IMR-90 (cell line): ENCODE measurements around the gene BRD4. TPM values are rescaled to one million over a fixed set of nuclear protein-coding genes. Genes with fewer than 3 reads are reported as not detected.
A peak's percentile ranks its signal among the peaks of the same experiment; 100 is the strongest.

ENCODE experiments used
- ATAC-seq: fragments of 200-7000 bp; cut with Tn5 transposase; 2 replicates; pipeline ENCODE4 v1.9.1; 2020; ENCODE audit warnings: low read depth, mild to moderate bottlenecking, moderate library complexity
- BruUV-seq: library from RNA; stranded (reverse); fragments of 400-500 nt; replicated peaks from 2 replicates; lab custom pipeline; 2021; lab: Mats Ljungman, UMichigan
- CTCF ChIA-PET: fragments of 300-600 bp; formaldehyde crosslinking; extraction: SDS; loops from one replicate; lab custom pipeline; 2021; ENCODE audit warnings: antibody characterized with exemption; lab: Yijun Ruan, JAX
- POLR2A ChIA-PET: fragments of 300-600 bp; sonication (Branson Sonifier 250); formaldehyde crosslinking; loops from one replicate; lab custom pipeline; 2022; ENCODE audit warnings: antibody characterized with exemption; ENCODE audit not compliant: unreplicated experiment; lab: Charles Lee
- DNase-seq: peaks from one replicate; pipeline ENCODE4 v3.0.0; 2013
- H2AFZ ChIP-seq: replicated peaks from 2 replicates; pipeline ENCODE3; 2013; ENCODE audit warnings: low read length, mild to moderate bottlenecking; ENCODE audit not compliant: poor library complexity
- H2AK5ac ChIP-seq: 2 replicates; pipeline ENCODE4 v1.6.1; 2013; ENCODE audit warnings: low read depth, low read length, inconsistent platforms
- H2AK9ac ChIP-seq: replicated peaks from 2 replicates; pipeline ENCODE3; 2013; ENCODE audit warnings: mild to moderate bottlenecking, low read depth, low read length, moderate library complexity; ENCODE audit not compliant: poor library complexity
- H2BK120ac ChIP-seq: 2 replicates; pipeline ENCODE4 v1.6.1; 2013; ENCODE audit warnings: low read depth, low read length, inconsistent platforms
- H2BK15ac ChIP-seq: 3 replicates; pipeline ENCODE4 v1.6.1; 2013; ENCODE audit warnings: low read depth, low read length, inconsistent platforms
- H2BK20ac ChIP-seq: 2 replicates; pipeline ENCODE4 v1.6.1; 2013; ENCODE audit warnings: low read depth, mild to moderate bottlenecking, inconsistent platforms, low read length, moderate library complexity
- H2BK5ac ChIP-seq: 2 replicates; pipeline ENCODE4 v1.6.1; 2013; ENCODE audit warnings: mild to moderate bottlenecking, low read depth, low read length, inconsistent platforms; ENCODE audit not compliant: poor library complexity, severe bottlenecking
- H3K14ac ChIP-seq: replicated peaks from 2 replicates; pipeline ENCODE4 v1.6.1; 2013; ENCODE audit warnings: low read depth, low read length, inconsistent platforms
- H3K18ac ChIP-seq: 2 replicates; pipeline ENCODE4 v1.6.1; 2013; ENCODE audit warnings: low read depth, low read length, control low read depth
- H3K23ac ChIP-seq: 2 replicates; pipeline ENCODE4 v1.6.1; 2013; ENCODE audit warnings: low read depth, low read length, inconsistent platforms
- H3K27ac ChIP-seq: 2 replicates; pipeline ENCODE4 v1.5.1; 2013; ENCODE audit warnings: mild to moderate bottlenecking, control low read depth, low read length; ENCODE audit not compliant: insufficient read depth
- H3K27me3 ChIP-seq: 2 replicates; pipeline ENCODE4 v1.6.1; 2013; ENCODE audit warnings: low read length; ENCODE audit not compliant: control insufficient read depth, insufficient read depth
- H3K36me3 ChIP-seq: 2 replicates; pipeline ENCODE4 v1.6.1; 2013; ENCODE audit warnings: low read length, mixed read lengths; ENCODE audit not compliant: control insufficient read depth, insufficient read depth
- H3K4ac ChIP-seq: 2 replicates; pipeline ENCODE4 v1.6.1; 2013; ENCODE audit warnings: low read depth, low read length, inconsistent platforms
- H3K4me1 ChIP-seq: 2 replicates; pipeline ENCODE4 v1.6.1; 2013; ENCODE audit warnings: low read length, mixed read lengths; ENCODE audit not compliant: control insufficient read depth, insufficient read depth
- H3K4me2 ChIP-seq: 2 replicates; pipeline ENCODE4 v1.6.1; 2013; ENCODE audit warnings: low read depth, mild to moderate bottlenecking, control low read depth, low read length, moderate library complexity
- H3K4me3 ChIP-seq: 2 replicates; pipeline ENCODE4 v1.5.1; 2013; ENCODE audit warnings: low read depth, mild to moderate bottlenecking, control low read depth, low read length, moderate library complexity; ENCODE audit not compliant: insufficient read depth
- H3K56ac ChIP-seq: 2 replicates; pipeline ENCODE4 v1.6.1; 2013; ENCODE audit warnings: low read length, inconsistent platforms; ENCODE audit not compliant: insufficient read depth; ENCODE audit errors: extremely low read depth
- H3K79me1 ChIP-seq, 2 experiments: 2 replicates each; pipeline ENCODE4 v1.6.1; 2013; ENCODE audit warnings: low read length in 2 of 2, inconsistent platforms in 1 of 2, low read depth in 1 of 2
- H3K9ac ChIP-seq: 2 replicates; pipeline ENCODE4 v1.6.1; 2013; ENCODE audit warnings: low read depth, low read length, control low read depth
- H3K9me1 ChIP-seq: 2 replicates; pipeline ENCODE4 v1.6.1; 2013; ENCODE audit warnings: low read length, inconsistent platforms; ENCODE audit not compliant: insufficient read depth
- H3K9me3 ChIP-seq: 2 replicates; pipeline ENCODE4 v1.6.1; 2013; ENCODE audit warnings: low read length; ENCODE audit not compliant: control insufficient read depth, insufficient read depth
- H4K20me1 ChIP-seq: 2 replicates; pipeline ENCODE4 v1.6.1; 2013; ENCODE audit warnings: low read length, inconsistent platforms; ENCODE audit not compliant: insufficient read depth
- H4K5ac ChIP-seq: 2 replicates; pipeline ENCODE4 v1.6.1; 2013; ENCODE audit warnings: mild to moderate bottlenecking, low read depth, low read length, control low read depth
- H4K8ac ChIP-seq, 2 experiments: 2 replicates each; pipeline ENCODE4 v1.6.1; 2013; ENCODE audit warnings: low read depth in 2 of 2, low read length in 2 of 2, control low read depth in 1 of 2, inconsistent platforms in 1 of 2
- H4K91ac ChIP-seq: 2 replicates; pipeline ENCODE4 v1.6.1; 2013; ENCODE audit warnings: low read depth, low read length, inconsistent platforms; ENCODE audit not compliant: insufficient read depth
- CEBPB ChIP-seq: IDR thresholded peaks from 2 replicates; pipeline ENCODE4 v1.6.1; 2012; ENCODE audit warnings: low read depth, low read length, improper control_type of control experiment
- CHD1 ChIP-seq: IDR thresholded peaks from 2 replicates; pipeline ENCODE4 v1.6.1; 2012; ENCODE audit warnings: low read depth, low read length, improper control_type of control experiment
- MAFK ChIP-seq: IDR thresholded peaks from 2 replicates; pipeline ENCODE4 v1.6.1; 2012; ENCODE audit warnings: low read depth, low read length, improper control_type of control experiment
- NFE2L2 ChIP-seq: fragments of 150-350 bp; IDR thresholded peaks from 2 replicates; pipeline ENCODE4 v1.6.1; 2016; ENCODE audit warnings: low read depth, mild to moderate bottlenecking, low read length
- WGBS, 2 experiments: methylation state at CpG; one replicate each; pipeline versions ENCODE4 v1.1.5 to v1.1.7; 2013; ENCODE audit warnings: missing lambda C conversion rate in 2 of 2; ENCODE audit not compliant: insufficient read length in 1 of 2; ENCODE audit errors: extremely low coverage in 2 of 2; 5-methylcytosine and 5-hydroxymethylcytosine counted together
- dilution Hi-C: fragments of 300-500 bp; cut with HindIII; formaldehyde crosslinking; loops from one replicate; pipeline ENCODE4 v1.14.3; 2018; ENCODE audit warnings: low sequenced_read_pairs; ENCODE audit not compliant: unreplicated experiment
- in situ Hi-C: fragments of 300-500 bp; cut with MboI; formaldehyde crosslinking; loops from 3 replicates; pipeline ENCODE4 v1.14.3; 2019; ENCODE audit warnings: low sequenced_read_pairs, inconsistent platforms, mixed read lengths
- intact Hi-C: fragments of 100-400 bp; cut with micrococcal nuclease; formaldehyde crosslinking; loops from 2 replicates; pipeline ENCODE4 v1.10.0; 2022
- polyA plus RNA-seq, 3 experiments: library from polyadenylated mRNA; depleted of rRNA; stranded (reverse); fragments of >200 nt; gene quantifications; 2 replicates each; pipeline ENCODE4 v1.2.3, GENCODE V29; 2012; ENCODE audit warnings: low replicate concordance in 1 of 3
- total RNA-seq: library from RNA; depleted of rRNA; stranded (reverse); fragments of >200 nt; gene quantifications from 2 replicates; pipeline ENCODE4 v1.2.3, GENCODE V29; 2012

The BRD4 gene
- total and polyA plus RNA-seq, 2 of the 4 experiments (the other 2 are of a cell fraction): 7.0 to 21.1 TPM

GRCh38 chr19:15372470-15372869, 40.1 kb upstream of the BRD4 start:
- Histone ChIP-seq H3K4me3 (no peak overlapping the region), H3K4ac (no peak overlapping the region), H2BK15ac (no peak overlapping the region), H3K9me1 (peaks cover 7% of the 10 kb centered on the region), H3K4me2 (no peak overlapping the region), H3K14ac (no peak overlapping the region), H3K27ac (no peak overlapping the region), H3K79me1 (peaks cover 12 to 71% of the 10 kb centered on the region in 2 experiments), H3K56ac (no peak overlapping the region), H3K9me3 (no peaks in the 10 kb centered on the region), H3K18ac (no peak overlapping the region), H3K4me1 (peaks cover 6% of the 10 kb centered on the region), H2BK5ac (no peak overlapping the region), H3K23ac (no peak overlapping the region), H3K36me3 (peaks cover 57% of the 10 kb centered on the region), H4K8ac (no peak overlapping the region), H4K5ac (no peak overlapping the region), H3K27me3 (no peaks in the 10 kb centered on the region), H2BK20ac (no peak overlapping the region), H4K20me1 (peaks cover 40% of the 10 kb centered on the region), H2AK5ac (no peak overlapping the region), H2AFZ (no peak overlapping the region), H2BK120ac (no peak overlapping the region), H3K9ac (no peak overlapping the region), H4K91ac (no peak overlapping the region), H2AK9ac (no peak overlapping the region)
- BruUV-seq: no TSS peak
- ChIA-PET CTCF (no interaction called here), POLR2A (no interaction called here)
- dilution Hi-C loops: no loop called here
- DNase-seq (no peak), ATAC-seq (no peak)
- 95% methylated on average over 6 of the region's 14 CpGs; no CpG with 5 or more reads in 1 of the 2 experiments for WGBS, 2 experiments
- in situ Hi-C loops: no loop called here
- TF ChIP-seq CHD1 (no peak), NFE2L2 (no peak), MAFK (no peak), CEBPB (peak; percentile 73)
- intact Hi-C loops: loop anchor here (10.0 kb wide), 1 partner anchor 268 kb away; the partner anchor contains the start of gene SYDE1
